Right renal pelvis (tissue), 4 donors: ENCODE results near the gene NEU4. TPM values are rescaled to one million over a fixed set of nuclear protein-coding genes. Genes with fewer than 3 reads are reported as not detected.
"Not testable (repeated sequence)": the region's sequence is repeated elsewhere in the genome, so short reads cannot be mapped to it uniquely, and the experiment has no call there.

Experiments
- DNase-seq, 4 donors: peaks; one replicate each; pipeline ENCODE4 v3.0.0-alpha.2; 2013; ENCODE audit warnings: low read depth in 4 of 4, low spot score in 3 of 4, missing footprints in 1 of 4
- polyA plus RNA-seq, 4 donors: library from polyadenylated mRNA; unstranded; fragments of 120-200 nt; gene quantifications; one replicate each; pipeline ENCODE4 v1.2.1, GENCODE V29; 2013; ENCODE audit not compliant: insufficient read length in 4 of 4

The NEU4 gene
- polyA plus RNA-seq, 4 donors = 1.1 to 1.8 (median 1.6) TPM

GRCh38 chr2:241774419-241775222, 34.4 kb upstream of the NEU4 start:
- no peak for DNase-seq

GRCh38 chr2:241775223-241776177, 33.5 kb upstream of the NEU4 start:
- no peak for DNase-seq

- DNase-seq = no peak
These were observed 32.4 kb upstream of the NEU4 start, which contains the start of gene GAL3ST2 for GRCh38 chr2:241776336-241777169. Gene GAL3ST2 (plus strand): TSS chr2:241776822. CDS start chr2:241776956, 134 bp downstream.

GRCh38 chr2:241777170-241777685, 31.8 kb upstream of the NEU4 start:
- DNase-seq = no peak

GRCh38 chr2:241777686-241778627, 31.0 kb upstream of the NEU4 start:
- DNase-seq = no peak

- no peak for DNase-seq
These were observed 27.9 kb upstream of the NEU4 start for GRCh38 chr2:241780939-241781569.

GRCh38 chr2:241782053-241782452, 26.9 kb upstream of the NEU4 start:
- not testable (repeated sequence) for DNase-seq

GRCh38 chr2:241788135-241788534, 20.9 kb upstream of the NEU4 start:
- DNase-seq = no peak

GRCh38 chr2:241788572-241788971, 20.4 kb upstream of the NEU4 start:
- DNase-seq = no peak

GRCh38 chr2:241791385-241791784, 17.6 kb upstream of the NEU4 start:
- not testable (repeated sequence) for DNase-seq

GRCh38 chr2:241793385-241793784, 15.6 kb upstream of the NEU4 start:
- no peak for DNase-seq

GRCh38 chr2:241794250-241794823, 14.7 kb upstream of the NEU4 start:
- no peak for DNase-seq

GRCh38 chr2:241795021-241795999, 13.7 kb upstream of the NEU4 start:
- no peak for DNase-seq

- no peak for DNase-seq
These were observed 12.8 kb upstream of the NEU4 start for GRCh38 chr2:241796209-241796608.

GRCh38 chr2:241796610-241797138, 12.3 kb upstream of the NEU4 start:
- no peak for DNase-seq

- no peak for DNase-seq
These were observed 11.4 kb upstream of the NEU4 start for GRCh38 chr2:241797441-241798080.
